ENCODE measurements around the gene GLRA2.

DNA sequence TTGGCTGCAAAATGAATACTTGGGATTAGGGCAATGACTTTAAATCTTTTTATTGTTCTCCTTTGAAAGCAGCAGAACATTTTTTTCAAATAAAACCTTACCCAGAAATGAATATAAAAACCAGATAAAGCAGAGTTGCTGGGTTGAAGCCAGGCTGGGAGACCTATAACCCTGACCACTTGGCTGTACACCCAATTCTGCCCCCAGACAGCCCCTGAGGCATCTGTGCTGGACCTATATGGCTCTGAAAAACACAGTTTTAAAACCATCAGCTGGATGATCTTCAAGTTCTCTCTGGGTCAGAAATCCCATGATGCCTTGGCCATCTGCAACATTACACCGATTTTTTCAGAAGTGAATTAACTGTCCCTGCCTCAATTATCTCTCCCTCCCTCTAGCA lies 23.7 kb upstream of the GLRA2 start:
- TF ChIP-seq, protein P1, sequence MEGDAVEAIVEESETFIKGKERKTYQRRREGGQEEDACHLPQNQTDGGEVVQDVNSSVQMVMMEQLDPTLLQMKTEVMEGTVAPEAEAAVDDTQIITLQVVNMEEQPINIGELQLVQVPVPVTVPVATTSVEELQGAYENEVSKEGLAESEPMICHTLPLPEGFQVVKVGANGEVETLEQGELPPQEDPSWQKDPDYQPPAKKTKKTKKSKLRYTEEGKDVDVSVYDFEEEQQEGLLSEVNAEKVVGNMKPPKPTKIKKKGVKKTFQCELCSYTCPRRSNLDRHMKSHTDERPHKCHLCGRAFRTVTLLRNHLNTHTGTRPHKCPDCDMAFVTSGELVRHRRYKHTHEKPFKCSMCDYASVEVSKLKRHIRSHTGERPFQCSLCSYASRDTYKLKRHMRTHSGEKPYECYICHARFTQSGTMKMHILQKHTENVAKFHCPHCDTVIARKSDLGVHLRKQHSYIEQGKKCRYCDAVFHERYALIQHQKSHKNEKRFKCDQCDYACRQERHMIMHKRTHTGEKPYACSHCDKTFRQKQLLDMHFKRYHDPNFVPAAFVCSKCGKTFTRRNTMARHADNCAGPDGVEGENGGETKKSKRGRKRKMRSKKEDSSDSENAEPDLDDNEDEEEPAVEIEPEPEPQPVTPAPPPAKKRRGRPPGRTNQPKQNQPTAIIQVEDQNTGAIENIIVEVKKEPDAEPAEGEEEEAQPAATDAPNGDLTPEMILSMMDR (IDR thresholded peaks at IDR 0.05; ENCODE audit: insufficient read depth, low read length, poor library complexity, severe bottlenecking) = no peak
- TF ChIP-seq EZH2phosphoT487 (conservative IDR thresholded peaks at IDR 0.05; ENCODE audit: low read length) = no peak
